ENCODE results near the gene NHSL2.
"Not testable (repeated sequence)": the region's sequence is repeated elsewhere in the genome, so short reads cannot be mapped to it uniquely, and the experiment has no call there.

The NHSL2 gene

DNA sequence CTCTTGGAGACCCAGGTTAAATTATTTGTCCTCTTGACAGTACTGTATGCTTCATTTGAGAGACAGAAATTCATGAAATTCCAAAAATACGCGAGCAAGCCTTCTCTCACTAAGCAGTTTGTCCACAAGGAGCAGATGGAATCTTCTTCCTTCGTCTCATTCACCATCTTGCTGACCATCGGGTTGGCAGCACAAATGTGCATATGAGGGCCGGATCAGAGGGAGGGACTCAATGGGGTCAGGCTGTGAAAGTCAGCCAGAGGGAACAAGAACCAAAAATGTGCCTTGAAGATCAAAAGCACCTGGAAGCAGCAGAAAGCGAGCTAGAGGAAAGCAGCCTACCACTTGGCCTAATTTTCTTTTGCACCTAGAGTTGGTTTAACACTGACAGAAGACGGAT lies 16.4 kb downstream of the NHSL2 start:
- DNase-seq: no peak

GRCh38 chrX:71928856-71929255 lies 18.2 kb downstream of the NHSL2 start:
- no peak for DNase-seq

GRCh38 chrX:71930298-71930697 lies 19.7 kb downstream of the NHSL2 start:
- no peak for DNase-seq

- DNase-seq: no peak
Measured at GRCh38 chrX:71935476-71935875, 24.8 kb downstream of the NHSL2 start.

GRCh38 chrX:71936632-71937031 lies 26.0 kb downstream of the NHSL2 start:
- DNase-seq: no peak

DNA sequence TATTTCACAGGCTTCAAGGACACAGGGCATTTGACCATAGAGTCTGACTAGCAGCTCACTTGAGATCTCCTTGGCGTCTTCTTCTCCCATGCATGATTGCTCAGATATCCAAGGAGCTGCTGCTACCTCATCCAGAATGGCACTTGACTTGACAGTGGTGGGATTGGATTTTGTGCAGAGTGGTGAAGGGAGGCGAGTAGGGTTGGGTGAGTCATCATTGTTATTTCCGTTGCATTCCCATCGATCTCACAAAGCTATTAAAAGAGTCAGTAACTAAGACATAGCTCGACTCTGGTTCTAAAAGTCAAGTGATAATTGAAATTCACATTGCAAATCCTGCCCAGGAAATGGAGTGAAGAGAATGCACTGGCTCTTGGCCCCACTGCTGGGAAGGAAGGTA lies 27.7 kb downstream of the NHSL2 start:
- DNase-seq: no peak

GRCh38 chrX:71941145-71941544 lies 30.5 kb downstream of the NHSL2 start:
- DNase-seq: no peak

GRCh38 chrX:71941776-71942175 lies 31.1 kb downstream of the NHSL2 start:
- no peak for DNase-seq

GRCh38 chrX:71944369-71944768 lies 33.7 kb downstream of the NHSL2 start:
- DNase-seq: no peak

- no peak for DNase-seq
Measured at GRCh38 chrX:71945237-71945805, 34.7 kb downstream of the NHSL2 start.

DNA sequence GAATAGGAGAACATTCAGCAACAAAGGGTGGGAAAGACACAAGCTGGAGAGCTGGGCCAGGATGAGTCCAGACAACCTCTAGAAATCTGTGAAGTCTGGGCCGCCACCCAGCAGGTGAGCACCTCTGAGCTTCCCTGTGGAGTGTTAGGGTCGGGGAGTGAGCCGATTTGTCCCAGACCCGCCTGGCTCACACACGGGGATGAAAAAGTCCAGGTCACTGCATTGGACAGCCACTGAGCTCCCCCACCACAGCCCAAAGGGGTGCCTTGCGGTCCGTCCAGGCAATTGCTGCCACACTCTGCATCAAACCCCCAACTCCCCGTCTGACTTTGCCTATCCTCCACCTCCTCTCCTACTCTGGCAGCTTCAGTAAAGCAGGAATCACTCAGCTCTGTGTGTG lies 38.7 kb downstream of the NHSL2 start:
- DNase-seq: no peak

DNA sequence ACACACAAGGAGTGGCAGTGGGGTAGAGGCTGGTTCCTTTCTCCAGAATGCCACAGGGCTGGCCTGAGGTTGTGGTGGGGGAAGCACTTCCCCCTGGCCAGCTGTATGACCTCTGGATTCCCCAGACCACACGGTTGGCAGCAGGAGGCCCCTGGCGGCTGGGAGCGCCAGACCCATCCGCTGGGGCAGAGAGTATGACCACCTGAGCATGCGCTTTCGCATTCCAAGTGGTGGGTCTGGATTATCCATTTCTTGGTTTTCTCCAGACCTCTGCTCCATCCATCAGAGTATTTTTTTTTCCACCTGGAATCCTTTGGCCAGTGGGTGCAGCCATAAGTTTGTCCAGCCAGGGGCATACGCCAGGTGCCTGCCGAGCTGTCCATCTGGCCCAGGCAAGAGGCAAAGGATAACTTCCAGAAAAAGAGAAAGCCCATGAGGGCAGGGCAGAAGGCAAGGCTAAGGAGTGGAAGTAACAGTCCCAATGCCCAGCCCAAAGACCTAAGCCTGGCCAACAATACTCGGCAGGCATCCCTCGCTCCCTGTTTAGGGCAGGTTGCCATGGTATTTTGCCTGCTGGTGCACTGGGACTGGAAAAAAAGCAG lies 39.3 kb downstream of the NHSL2 start:
- no peak for DNase-seq

DNA sequence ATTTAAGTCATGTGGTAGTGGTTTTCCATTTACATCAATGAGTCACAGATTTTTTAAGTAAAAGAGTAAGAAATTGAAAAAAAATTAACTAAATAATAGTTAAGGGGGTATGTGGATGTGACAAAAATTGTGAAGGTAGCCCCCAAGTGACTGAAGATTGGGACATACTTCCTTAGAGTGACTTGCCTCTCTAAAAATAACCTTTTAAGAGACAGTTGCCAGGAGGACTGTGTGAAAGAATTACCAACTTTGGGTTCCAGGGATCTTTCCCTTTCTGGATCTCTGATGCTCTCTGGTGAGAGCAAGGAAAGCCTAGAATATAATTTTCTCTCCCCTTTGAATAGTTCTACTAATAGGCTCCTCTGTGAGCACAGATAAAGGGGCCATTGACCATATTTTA lies 42.7 kb downstream of the NHSL2 start:
- no peak for DNase-seq

DNA sequence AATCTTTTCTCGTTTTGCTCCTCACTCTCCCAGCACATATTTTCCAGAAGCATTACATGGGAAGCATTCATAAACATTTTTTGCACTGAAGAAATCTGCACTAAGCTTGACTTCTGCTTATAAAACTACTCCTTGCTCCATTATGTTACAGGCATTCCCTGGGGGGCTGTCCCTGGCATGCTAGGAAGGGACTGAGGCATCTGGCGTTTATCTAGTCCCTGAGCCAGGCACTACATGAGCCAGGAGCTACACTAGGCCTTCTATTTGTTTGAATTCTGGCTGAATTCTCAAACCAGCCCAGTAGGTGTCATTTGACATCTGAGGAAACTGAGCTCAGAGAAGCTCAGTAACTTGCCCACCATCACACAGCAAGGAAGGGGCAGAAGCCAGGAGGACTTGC lies 43.3 kb downstream of the NHSL2 start:
- no peak for DNase-seq

DNA sequence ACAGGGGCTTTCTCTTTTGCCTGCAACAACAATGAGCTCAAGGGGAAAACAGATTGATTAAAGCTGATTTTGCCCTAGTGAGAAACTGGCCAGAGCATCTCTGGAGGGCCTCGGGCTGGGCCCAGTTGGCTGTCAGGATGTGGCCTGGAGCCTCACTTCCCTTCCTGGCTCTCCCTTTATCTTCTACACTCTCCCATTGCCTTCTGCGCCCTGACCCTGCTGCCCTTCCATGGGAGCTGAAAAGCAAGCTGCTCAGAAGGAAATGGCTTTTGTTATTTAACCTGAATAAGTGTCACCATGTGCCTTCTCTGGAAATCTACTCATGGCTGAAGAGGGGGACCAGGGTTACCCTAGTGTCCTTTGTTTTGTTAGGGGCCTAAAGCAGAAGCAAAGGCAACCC lies 43.8 kb downstream of the NHSL2 start:
- no peak for DNase-seq

DNA sequence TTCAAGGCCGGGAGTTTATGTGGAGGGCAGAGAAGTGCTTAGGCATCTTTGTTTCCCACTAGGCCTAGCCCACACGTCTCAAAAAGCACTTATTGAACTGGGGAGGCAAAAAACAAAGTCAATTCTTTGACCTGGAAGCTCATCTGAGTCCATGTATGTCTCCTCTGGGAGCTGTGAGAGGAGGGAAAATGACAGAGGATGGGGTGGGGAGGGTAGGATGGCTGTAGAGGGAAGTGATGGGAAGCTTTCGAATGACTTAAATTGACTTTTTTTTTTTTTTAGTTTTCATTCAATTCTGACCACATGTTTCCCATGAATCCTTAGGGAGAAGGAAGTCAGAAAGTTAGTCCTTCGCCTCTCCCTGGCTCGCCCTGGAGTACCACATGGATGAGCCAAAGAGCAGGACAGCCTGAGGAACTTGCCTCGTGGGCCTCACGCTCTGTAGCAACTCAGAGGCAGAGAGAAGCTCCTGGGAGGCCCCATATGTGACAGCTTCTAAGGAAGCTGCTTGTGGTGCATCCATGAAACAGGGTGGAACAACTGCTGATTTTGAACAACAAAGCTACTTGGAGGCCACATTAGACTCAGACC lies 45.0 kb downstream of the NHSL2 start:
- no peak for DNase-seq

- no peak for DNase-seq
Measured at GRCh38 chrX:71958281-71958675, 47.6 kb downstream of the NHSL2 start.

DNA sequence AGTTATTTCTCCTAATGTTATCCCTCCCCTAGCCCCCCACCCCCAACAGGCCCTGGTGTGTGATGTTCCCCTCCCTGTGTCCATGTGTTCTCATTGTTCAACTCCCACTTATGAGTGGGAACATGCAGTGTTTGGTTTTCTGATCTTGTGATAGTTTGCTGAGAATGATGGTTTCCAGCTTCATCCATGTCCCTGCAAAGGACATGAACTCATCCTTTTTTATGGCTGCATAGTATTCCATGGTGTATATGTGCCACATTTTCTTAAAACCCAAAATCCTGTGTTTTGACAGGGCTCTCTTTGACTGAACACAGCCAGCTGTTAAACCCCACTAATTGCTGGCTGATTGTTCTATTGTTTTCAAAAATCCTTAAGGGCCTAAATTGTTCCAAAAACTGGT lies 53.5 kb downstream of the NHSL2 start:
- DNase-seq: not testable (repeated sequence)

DNA sequence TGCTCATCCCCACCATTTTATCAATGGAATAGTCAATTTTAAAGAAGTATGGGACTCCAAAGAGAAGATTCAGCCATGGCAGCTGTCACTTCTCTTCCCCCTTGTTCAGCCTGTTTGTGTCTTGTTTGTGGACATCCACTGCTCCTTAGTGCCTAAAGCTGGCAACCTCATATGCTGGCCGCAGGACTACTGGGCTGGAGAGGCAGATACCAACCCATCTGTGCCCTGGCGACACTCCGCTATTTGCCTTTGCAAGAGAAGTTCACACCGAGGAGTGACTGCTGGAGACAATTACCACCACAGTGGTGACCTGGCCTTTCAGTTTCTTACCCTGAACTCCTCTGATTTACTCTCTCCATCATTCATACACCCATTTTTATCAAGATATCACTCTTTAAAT lies 64.3 kb downstream of the NHSL2 start:
- no peak for DNase-seq

GRCh38 chrX:71976753-71977152 lies 66.1 kb downstream of the NHSL2 start:
- DNase-seq: no peak

GRCh38 chrX:71978164-71978563 lies 67.5 kb downstream of the NHSL2 start:
- DNase-seq: no peak

DNA sequence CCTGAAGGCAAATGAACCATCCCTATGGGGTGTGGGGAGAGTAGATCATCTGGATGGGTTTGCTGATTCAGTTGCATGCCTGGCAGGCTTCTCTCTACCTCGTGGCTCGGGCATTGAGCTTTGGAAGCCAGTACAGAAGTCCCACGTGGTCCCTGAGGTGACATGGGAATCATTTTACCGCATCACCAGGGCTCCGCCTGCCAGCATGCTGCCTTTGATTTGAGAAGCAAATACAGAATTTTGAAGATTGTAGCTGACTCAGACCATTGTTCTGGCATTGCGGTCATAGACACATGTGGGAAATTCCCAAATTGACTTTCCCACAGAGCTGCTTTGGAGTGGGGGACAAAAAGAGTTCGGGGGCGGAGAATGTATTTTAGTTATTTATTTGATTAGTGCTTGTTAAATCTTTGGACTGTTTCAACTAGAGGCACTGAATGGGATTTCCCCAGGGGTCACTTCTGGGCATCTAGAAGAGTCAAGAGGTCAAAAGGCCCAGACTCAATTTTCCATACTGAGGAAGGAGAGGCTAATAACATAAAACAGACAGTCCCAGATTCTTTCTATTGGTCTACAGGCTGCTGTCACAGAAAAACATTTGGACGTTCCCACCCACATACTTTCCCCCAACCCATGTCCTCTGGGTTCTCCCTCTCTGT lies 79.3 kb downstream of the NHSL2 start:
- peak in 1 of 2 donors; percentile 15 for DNase-seq

DNA sequence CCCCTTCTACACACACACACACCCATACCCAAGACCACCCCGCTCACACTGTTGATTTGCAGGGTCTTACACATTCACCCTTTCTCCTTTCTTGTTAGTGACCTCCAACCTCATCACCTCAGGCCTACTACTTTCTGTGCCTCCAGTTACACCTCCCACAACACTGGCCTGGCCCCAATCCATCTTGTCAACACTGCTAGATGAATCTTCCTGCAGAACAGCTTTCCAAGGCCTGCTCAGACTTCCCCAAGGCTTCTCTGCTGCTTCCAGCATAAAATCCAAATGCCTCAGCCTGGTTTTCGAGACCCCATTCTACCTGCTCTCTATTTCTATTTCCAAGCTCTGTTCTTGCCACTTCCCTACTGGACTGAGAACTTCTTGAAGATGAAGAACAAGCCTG lies 79.9 kb downstream of the NHSL2 start:
- DNase-seq: no peak

DNA sequence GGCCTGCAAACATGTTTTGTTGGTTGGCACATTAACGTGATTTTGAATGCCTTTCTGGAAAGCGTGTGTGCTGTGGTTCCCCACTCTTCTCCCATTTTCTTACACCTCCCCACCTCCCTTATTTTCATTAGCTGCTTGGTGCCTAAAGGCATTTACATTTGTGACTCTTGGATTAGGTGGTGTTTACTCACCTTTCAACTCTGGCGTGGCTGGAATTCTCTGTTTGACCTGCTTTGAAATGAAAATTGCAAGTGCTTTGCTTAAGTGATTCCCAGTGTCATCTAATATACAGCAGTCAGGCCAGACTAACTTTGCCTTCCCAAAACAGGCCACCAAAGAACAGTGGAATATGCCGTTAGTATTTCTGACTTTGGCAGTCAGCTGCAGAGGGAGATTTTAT lies 80.5 kb downstream of the NHSL2 start:
- no peak for DNase-seq
